Body of pancreas (tissue), 4 donors: ENCODE results near the gene SRGAP1. TPM values are rescaled to one million over a fixed set of nuclear protein-coding genes. Genes with fewer than 3 reads are reported as not detected.
A peak's percentile ranks its signal among the peaks of the same experiment; 100 is the strongest.

ENCODE experiments used
- ATAC-seq: fragments of 150-250 bp; one replicate; pipeline ENCODE4 v1.9.1; 2016
- DNase-seq, 4 donors: peaks; one replicate each; pipeline ENCODE4 v3.0.0-alpha.2; 2019
- H3K27ac ChIP-seq, 4 donors: fragments of 200-600 bp; sonication (generic); 1 replicate in 3 of 4; 2 replicates in 1 of 4; pipeline versions ENCODE4 v1.5.1 to v1.6.1; 2016 to 2019; ENCODE audit warnings: mild to moderate bottlenecking in 1 of 4, mixed read lengths in 1 of 4, moderate library complexity in 1 of 4
- H3K27me3 ChIP-seq, 2 donors: fragments of 200-600 bp; sonication (generic); one replicate each; pipeline ENCODE4 v1.6.0; 2016; ENCODE audit warnings: mild to moderate bottlenecking in 1 of 2
- H3K36me3 ChIP-seq, 2 donors: fragments of 200-600 bp; sonication (generic); replicated peaks in 1 of 2; 2 replicates each; pipeline ENCODE4 v1.5.1; 2016; ENCODE audit warnings: low read depth in 2 of 2; ENCODE audit not compliant: insufficient read depth in 1 of 2
- H3K4me1 ChIP-seq: fragments of 200-600 bp; sonication (generic); one replicate; pipeline ENCODE4 v1.6.0; 2016
- H3K4me3 ChIP-seq, 2 donors: fragments of 200-600 bp; sonication (generic); 1 replicate in 1 of 2; 2 replicates in 1 of 2; pipeline ENCODE4 v1.5.1; 2016 to 2019
- H3K9me3 ChIP-seq, 3 donors: fragments of 200-600 bp; sonication (generic); 1 replicate in 2 of 3; 2 replicates in 1 of 3; pipeline ENCODE4 v1.5.1; 2016
- POLR2A ChIP-seq, 3 donors: fragments of 450-650 bp; IDR thresholded peaks; one replicate each; pipeline ENCODE4 v1.6.1; 2016; ENCODE audit warnings: antibody characterized with exemption in 3 of 3, mild to moderate bottlenecking in 2 of 3
- WGBS, 2 donors: methylation state at CpG; one replicate each; pipeline ENCODE4 v1.1.5; 2017; 5-methylcytosine and 5-hydroxymethylcytosine counted together
- intact Hi-C: fragments of 100-400 bp; cut with DNase I; formaldehyde crosslinking; loops from one replicate; pipeline ENCODE4 v1.15.1; 2023
- total RNA-seq, 2 donors: library from RNA; depleted of rRNA; stranded (reverse); fragments of >200 nt; gene quantifications; one replicate each; pipeline ENCODE4 v1.1.0, GENCODE V29; 2016
- TF ChIP-seq, protein P1 (sequence below), 7 experiments: fragments of 450-650 bp in 4 of 7; fragments of 200-600 bp in 3 of 7; sonication (generic) in 3 of 7; IDR thresholded peaks; one replicate each; pipeline ENCODE4 v1.5.1; 2016 to 2019; ENCODE audit warnings: antibody characterized with exemption in 7 of 7

SRGAP1 gene
- total RNA-seq, 2 donors from 2014 or later: 8.8 to 14.8 TPM

DNA sequence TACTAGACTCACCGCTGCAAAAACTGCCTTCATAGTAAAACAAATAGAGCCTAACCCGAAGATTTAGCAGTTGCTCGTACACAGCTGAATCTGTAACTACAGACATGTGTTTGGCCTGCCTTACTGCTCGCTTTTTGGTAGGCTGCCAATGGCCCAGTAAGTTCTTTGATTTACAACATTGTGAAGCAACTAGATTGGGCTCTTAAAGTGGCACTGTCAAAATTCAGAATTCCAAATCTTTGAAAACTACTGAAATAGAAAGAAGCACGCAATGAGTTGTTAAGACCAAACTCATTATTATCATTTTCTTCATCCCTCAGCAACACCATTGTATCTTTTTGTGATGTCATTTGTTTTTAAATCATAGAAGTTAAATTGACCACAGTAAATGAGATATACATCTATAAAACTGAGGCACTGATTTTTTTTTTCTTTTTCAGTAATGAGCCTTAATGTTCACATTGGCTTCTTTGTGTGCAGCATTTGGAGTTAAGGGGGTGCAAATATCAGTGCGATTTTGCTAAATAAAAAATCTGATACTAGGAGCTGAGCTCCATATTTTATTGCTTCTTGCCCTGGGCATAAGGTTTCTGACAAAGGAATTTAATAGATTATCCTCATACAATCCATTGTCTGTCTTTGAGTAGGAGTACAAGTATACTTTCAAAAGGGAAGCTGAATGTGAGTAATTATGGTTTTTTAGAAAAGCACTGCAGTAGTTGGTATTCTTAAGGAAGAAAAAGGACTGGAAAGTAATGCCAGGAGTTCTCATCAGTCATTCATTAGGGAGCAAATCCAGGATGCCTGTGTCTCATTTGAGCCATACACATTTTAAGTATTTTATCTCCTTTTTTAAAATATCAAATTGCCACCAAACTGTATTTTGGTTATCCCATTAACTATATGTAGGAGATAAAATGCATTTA lies 239.0 kb downstream of the SRGAP1 start:
- ATAC-seq: peak; percentile 85
- H3K4me3 ChIP-seq: no peak overlapping the region
- H3K36me3 ChIP-seq: no peaks in the 10 kb centered on the region
- peak; percentile 88 to 95 (median 94) for DNase-seq
- peak overlapping the region; percentile 75 to 84 (median 78) for H3K27ac ChIP-seq
- intact Hi-C loops: no loop called here
- H3K27me3 ChIP-seq: no peaks in the 10 kb centered on the region
- H3K4me1 ChIP-seq: peaks cover 55% of the 10 kb centered on the region
- 18 to 19% methylated on average over 6 of the region's 6 CpGs for WGBS, 2 donors
- TF ChIP-seq, protein P1, sequence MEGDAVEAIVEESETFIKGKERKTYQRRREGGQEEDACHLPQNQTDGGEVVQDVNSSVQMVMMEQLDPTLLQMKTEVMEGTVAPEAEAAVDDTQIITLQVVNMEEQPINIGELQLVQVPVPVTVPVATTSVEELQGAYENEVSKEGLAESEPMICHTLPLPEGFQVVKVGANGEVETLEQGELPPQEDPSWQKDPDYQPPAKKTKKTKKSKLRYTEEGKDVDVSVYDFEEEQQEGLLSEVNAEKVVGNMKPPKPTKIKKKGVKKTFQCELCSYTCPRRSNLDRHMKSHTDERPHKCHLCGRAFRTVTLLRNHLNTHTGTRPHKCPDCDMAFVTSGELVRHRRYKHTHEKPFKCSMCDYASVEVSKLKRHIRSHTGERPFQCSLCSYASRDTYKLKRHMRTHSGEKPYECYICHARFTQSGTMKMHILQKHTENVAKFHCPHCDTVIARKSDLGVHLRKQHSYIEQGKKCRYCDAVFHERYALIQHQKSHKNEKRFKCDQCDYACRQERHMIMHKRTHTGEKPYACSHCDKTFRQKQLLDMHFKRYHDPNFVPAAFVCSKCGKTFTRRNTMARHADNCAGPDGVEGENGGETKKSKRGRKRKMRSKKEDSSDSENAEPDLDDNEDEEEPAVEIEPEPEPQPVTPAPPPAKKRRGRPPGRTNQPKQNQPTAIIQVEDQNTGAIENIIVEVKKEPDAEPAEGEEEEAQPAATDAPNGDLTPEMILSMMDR (IDR thresholded peaks at IDR 0.05): no peak
- no peak for TF ChIP-seq POLR2A (IDR thresholded peaks at IDR 0.05)
- H3K9me3 ChIP-seq: no peaks in the 10 kb centered on the region

DNA sequence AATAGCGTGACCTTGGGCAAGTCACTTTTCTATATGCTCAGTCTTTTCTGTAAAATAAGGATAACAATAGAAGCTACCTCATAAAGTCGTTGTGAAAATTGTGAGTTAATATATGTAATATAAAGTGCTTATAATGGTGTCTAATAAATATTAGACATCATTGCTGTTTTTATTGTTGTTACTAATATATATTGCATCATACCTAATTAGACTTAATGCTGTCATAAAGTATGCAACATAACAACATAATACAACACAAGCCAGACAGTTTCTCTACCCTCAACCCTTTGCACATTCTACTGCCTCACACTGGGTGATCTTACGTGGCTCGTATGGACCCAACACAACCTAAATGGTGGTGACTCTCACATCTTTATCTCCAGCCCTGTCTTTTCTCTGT lies 240.7 kb downstream of the SRGAP1 start:
- H3K27ac ChIP-seq: no peak overlapping the region
- ATAC-seq (no peak), DNase-seq (no peak)
- H3K36me3 ChIP-seq: no peaks in the 10 kb centered on the region
- H3K4me1 ChIP-seq: peaks cover 63% of the 10 kb centered on the region
- no peaks in the 10 kb centered on the region for H3K9me3 ChIP-seq
- WGBS, 2 donors: 92% methylated on average over 4 of the region's 4 CpGs
- intact Hi-C loops: no loop called here
- H3K27me3 ChIP-seq: no peaks in the 10 kb centered on the region
- TF ChIP-seq POLR2A (IDR thresholded peaks at IDR 0.05): no peak
- TF ChIP-seq, protein P1 (IDR thresholded peaks at IDR 0.05): no peak
- no peak overlapping the region for H3K4me3 ChIP-seq

DNA sequence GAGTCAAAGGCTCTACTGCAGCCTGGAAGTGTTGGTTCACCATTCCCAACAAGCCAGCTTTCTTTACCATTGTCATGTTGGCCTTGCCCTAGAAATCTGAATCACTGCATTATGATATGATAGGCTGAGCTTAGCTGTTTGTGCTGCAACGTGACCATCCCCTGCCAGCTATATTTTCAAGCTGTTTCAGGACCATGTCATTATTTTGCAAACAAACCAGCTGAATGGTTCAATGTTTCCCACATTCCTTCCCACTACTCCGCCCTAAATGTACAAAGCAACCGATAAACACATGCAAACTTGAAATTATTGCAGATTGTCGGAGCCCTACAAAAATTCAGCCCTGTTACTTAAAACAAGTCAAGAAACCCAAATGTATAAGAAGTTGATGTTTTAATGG lies 241.5 kb downstream of the SRGAP1 start:
- H3K9me3 ChIP-seq: no peaks in the 10 kb centered on the region
- WGBS, 2 donors: 76 to 82% methylated on average over 4 of the region's 4 CpGs
- H3K4me1 ChIP-seq: peaks cover 54% of the 10 kb centered on the region
- H3K4me3 ChIP-seq: no peak overlapping the region
- no peaks in the 10 kb centered on the region for H3K27me3 ChIP-seq
- DNase-seq: no peak
- no peak for ATAC-seq
- H3K36me3 ChIP-seq: no peaks in the 10 kb centered on the region
- intact Hi-C loops: no loop called here
- H3K27ac ChIP-seq: no peak overlapping the region
- TF ChIP-seq, protein P1 (IDR thresholded peaks at IDR 0.05): no peak
- no peak for TF ChIP-seq POLR2A (IDR thresholded peaks at IDR 0.05)

DNA sequence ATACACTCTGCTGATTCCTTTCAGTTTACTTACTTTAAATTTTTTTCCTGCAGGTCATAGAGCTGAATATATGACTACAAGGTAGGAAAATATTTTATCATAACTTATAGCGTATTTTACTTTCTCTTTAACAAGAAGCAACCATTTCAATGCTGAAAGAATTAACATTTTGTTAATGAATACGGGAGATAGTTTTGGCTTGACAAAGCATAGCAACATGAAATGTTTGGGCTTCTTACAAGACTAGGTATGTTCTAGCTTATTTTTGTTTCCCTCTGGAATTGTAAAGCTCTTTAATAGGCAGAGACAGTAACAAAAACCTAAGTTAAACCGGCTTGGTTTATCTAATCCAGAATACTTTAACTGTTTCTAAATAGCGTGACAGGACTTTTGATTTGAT lies 242.4 kb downstream of the SRGAP1 start:
- Histone ChIP-seq H3K27ac (peak overlapping the region in 1 of 4 donors; percentile 36), H3K27me3 (no peaks in the 10 kb centered on the region), H3K4me1 (peaks cover 45% of the 10 kb centered on the region), H3K36me3 (no peaks in the 10 kb centered on the region), H3K4me3 (no peak overlapping the region), H3K9me3 (no peaks in the 10 kb centered on the region)
- 80 to 88% methylated on average over 4 of the region's 4 CpGs for WGBS, 2 donors
- DNase-seq (no peak), ATAC-seq (no peak)
- intact Hi-C loops: no loop called here
- TF ChIP-seq POLR2A (IDR thresholded peaks at IDR 0.05): no peak
- TF ChIP-seq, protein P1 (IDR thresholded peaks at IDR 0.05): no peak
